Measurements from ENCODE around the gene KIR2DL4. TPM values are rescaled to one million over a fixed set of nuclear protein-coding genes. Genes with fewer than 3 reads are reported as not detected.

Gene KIR2DL4
- total RNA-seq, 1 experiment from 2014 or later, result not detected

DNA sequence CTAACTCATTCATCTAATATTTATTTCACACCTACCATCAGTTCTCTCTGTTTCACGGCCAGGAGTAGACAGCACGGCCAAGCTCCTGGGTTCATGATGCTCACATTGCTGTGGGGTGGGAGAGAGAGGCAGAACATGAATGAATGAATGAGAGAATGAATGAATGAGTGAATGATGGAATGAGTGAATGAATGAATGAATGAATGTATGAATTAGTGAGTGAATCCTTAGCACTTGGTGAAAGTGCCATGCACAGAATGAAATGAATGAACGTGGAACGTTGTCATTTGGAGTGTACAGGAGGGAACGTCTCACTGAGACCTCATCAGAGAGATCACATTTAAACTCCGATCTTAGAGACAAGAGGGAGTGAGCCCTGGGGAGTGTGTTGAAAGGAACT, 11.9 kb upstream of the KIR2DL4 start:
- in situ Hi-C loops (cut with HindIII; ENCODE audit: low pct_unique_long_range_greater_than_20kb, low sequenced_read_pairs) (no loop called here), intact Hi-C loops (cut with micrococcal nuclease; ENCODE audit: unreplicated experiment) (no loop called here)
- H3K36me3 ChIP-seq (ENCODE audit: control insufficient read depth, insufficient read depth, low read length), result no peaks in the 10 kb centered on the region
- no peak overlapping the region for H3K27ac ChIP-seq (ENCODE audit: low read length)
- H3K27me3 ChIP-seq (ENCODE audit: control insufficient read depth, insufficient read depth, low read length), result peaks cover 38% of the 10 kb centered on the region
- H3K4me3 ChIP-seq (ENCODE audit: low read depth in 2 of 2, low read length in 2 of 2), result no peak overlapping the region
- H3K4me1 ChIP-seq (ENCODE audit: control insufficient read depth, insufficient read depth, low read length), result no peaks in the 10 kb centered on the region
- ChIA-PET CTCF (no interaction called here), POLR2A (no interaction called here)
- DNase-seq (ENCODE audit: low read depth, low spot score), result no peak
- no peaks in the 10 kb centered on the region for H3K9me3 ChIP-seq (ENCODE audit: control insufficient read depth, insufficient read depth, low read depth, low read length)
- ATAC-seq, result no peak
- BruUV-seq (replicated peaks), result no TSS peak
- TF ChIP-seq TCF7L2 (IDR thresholded peaks at IDR 0.05; ENCODE audit: low read depth, low read length), result no peak

DNA sequence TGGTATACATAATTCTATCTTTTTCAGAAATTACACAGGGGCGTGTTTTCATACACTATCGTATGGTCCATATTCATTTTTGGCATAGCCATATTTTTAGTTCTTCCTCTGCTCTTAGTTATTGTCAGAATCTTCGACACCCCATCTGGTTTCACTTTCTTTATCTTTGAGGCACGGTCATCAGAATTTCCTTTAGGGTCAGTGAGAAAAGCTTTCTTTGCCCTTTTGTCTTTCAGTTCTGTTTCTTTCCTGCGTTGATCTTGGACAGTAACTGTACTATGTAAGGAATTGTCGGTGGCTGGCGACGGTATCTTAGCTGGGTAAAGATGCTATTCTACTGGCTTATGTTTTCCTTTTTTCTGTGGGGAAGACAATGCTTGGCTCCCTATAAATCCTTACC, 10.6 kb upstream of the KIR2DL4 start:
- TF ChIP-seq SIN3A (IDR thresholded peaks at IDR 0.05; ENCODE audit: borderline replicate concordance, insufficient read depth, low read depth, low read length) (no peak), TCF7L2 (IDR thresholded peaks at IDR 0.05; ENCODE audit: low read depth, low read length) (no peak), POLR2AphosphoS5 (IDR thresholded peaks at IDR 0.05; ENCODE audit: low read depth, low read length) (no peak)
- TF ChIP-seq, protein P1, sequence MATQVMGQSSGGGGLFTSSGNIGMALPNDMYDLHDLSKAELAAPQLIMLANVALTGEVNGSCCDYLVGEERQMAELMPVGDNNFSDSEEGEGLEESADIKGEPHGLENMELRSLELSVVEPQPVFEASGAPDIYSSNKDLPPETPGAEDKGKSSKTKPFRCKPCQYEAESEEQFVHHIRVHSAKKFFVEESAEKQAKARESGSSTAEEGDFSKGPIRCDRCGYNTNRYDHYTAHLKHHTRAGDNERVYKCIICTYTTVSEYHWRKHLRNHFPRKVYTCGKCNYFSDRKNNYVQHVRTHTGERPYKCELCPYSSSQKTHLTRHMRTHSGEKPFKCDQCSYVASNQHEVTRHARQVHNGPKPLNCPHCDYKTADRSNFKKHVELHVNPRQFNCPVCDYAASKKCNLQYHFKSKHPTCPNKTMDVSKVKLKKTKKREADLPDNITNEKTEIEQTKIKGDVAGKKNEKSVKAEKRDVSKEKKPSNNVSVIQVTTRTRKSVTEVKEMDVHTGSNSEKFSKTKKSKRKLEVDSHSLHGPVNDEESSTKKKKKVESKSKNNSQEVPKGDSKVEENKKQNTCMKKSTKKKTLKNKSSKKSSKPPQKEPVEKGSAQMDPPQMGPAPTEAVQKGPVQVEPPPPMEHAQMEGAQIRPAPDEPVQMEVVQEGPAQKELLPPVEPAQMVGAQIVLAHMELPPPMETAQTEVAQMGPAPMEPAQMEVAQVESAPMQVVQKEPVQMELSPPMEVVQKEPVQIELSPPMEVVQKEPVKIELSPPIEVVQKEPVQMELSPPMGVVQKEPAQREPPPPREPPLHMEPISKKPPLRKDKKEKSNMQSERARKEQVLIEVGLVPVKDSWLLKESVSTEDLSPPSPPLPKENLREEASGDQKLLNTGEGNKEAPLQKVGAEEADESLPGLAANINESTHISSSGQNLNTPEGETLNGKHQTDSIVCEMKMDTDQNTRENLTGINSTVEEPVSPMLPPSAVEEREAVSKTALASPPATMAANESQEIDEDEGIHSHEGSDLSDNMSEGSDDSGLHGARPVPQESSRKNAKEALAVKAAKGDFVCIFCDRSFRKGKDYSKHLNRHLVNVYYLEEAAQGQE (IDR thresholded peaks at IDR 0.05; ENCODE audit: insufficient read depth in 1 of 2, low read depth in 2 of 2, low read length in 1 of 2), result no peak
- TF ChIP-seq, protein P2, sequence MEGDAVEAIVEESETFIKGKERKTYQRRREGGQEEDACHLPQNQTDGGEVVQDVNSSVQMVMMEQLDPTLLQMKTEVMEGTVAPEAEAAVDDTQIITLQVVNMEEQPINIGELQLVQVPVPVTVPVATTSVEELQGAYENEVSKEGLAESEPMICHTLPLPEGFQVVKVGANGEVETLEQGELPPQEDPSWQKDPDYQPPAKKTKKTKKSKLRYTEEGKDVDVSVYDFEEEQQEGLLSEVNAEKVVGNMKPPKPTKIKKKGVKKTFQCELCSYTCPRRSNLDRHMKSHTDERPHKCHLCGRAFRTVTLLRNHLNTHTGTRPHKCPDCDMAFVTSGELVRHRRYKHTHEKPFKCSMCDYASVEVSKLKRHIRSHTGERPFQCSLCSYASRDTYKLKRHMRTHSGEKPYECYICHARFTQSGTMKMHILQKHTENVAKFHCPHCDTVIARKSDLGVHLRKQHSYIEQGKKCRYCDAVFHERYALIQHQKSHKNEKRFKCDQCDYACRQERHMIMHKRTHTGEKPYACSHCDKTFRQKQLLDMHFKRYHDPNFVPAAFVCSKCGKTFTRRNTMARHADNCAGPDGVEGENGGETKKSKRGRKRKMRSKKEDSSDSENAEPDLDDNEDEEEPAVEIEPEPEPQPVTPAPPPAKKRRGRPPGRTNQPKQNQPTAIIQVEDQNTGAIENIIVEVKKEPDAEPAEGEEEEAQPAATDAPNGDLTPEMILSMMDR (IDR thresholded peaks at IDR 0.05), result no peak
- intact Hi-C loops (cut with micrococcal nuclease; ENCODE audit: unreplicated experiment) (no loop called here), in situ Hi-C loops (cut with HindIII; ENCODE audit: low pct_unique_long_range_greater_than_20kb, low sequenced_read_pairs) (no loop called here)
- Histone ChIP-seq H3K4me1 (ENCODE audit: control insufficient read depth, insufficient read depth, low read length) (no peaks in the 10 kb centered on the region), H3K9me3 (ENCODE audit: control insufficient read depth, insufficient read depth, low read depth, low read length) (no peaks in the 10 kb centered on the region), H3K4me3 (ENCODE audit: low read depth in 2 of 2, low read length in 2 of 2) (peak overlapping the region; percentile 17 to 43), H3K27me3 (ENCODE audit: control insufficient read depth, insufficient read depth, low read length) (peaks cover 43% of the 10 kb centered on the region), H3K36me3 (ENCODE audit: control insufficient read depth, insufficient read depth, low read length) (no peaks in the 10 kb centered on the region), H3K27ac (ENCODE audit: low read length) (no peak overlapping the region)
- no TSS peak for BruUV-seq (replicated peaks)
- ChIA-PET POLR2A (interaction anchor here (0.6 kb wide), 1 partner anchor 291 kb away, joined by 3 read pairs; no protein-coding TSS in a partner anchor), CTCF (no interaction called here)
- ATAC-seq (peak; percentile 45; the same call in 1 of the 2 replicates), DNase-seq (ENCODE audit: low read depth, low spot score) (no peak)

DNA sequence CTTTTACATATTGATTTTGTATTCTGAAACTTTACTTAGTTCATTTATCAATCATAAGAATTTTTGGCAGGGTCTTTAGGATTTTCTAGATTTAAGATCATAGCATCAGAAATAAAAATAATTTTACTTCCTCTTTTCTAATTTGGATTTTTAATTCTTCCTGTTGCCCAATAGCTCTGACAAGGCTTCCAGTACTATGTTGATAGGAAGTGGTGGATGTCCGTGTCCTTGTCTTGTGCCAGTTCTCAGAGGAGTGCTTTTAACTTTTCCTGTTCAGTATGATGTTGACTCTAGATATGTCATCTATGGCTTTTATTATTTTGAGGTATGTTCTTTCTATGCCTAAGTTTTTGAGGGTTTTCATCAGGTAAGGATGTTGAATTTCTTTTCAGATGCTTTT, 7.7 kb upstream of the KIR2DL4 start:
- ChIA-PET CTCF (no interaction called here), POLR2A (no interaction called here)
- TF ChIP-seq, protein P2 (IDR thresholded peaks at IDR 0.05), result no peak
- no peak for TF ChIP-seq POLR2AphosphoS5 (IDR thresholded peaks at IDR 0.05; ENCODE audit: low read depth, low read length)
- no peak for TF ChIP-seq SIN3A (IDR thresholded peaks at IDR 0.05; ENCODE audit: borderline replicate concordance, insufficient read depth, low read depth, low read length)
- TF ChIP-seq, protein P1 (IDR thresholded peaks at IDR 0.05; ENCODE audit: insufficient read depth in 1 of 2, low read depth in 2 of 2, low read length in 1 of 2), result no peak
- no peak for TF ChIP-seq TCF7L2 (IDR thresholded peaks at IDR 0.05; ENCODE audit: low read depth, low read length)
- Histone ChIP-seq H3K36me3 (ENCODE audit: control insufficient read depth, insufficient read depth, low read length) (no peaks in the 10 kb centered on the region), H3K9me3 (ENCODE audit: control insufficient read depth, insufficient read depth, low read depth, low read length) (no peaks in the 10 kb centered on the region), H3K4me3 (ENCODE audit: low read depth in 2 of 2, low read length in 2 of 2) (no peak overlapping the region), H3K4me1 (ENCODE audit: control insufficient read depth, insufficient read depth, low read length) (no peaks in the 10 kb centered on the region), H3K27me3 (ENCODE audit: control insufficient read depth, insufficient read depth, low read length) (peaks cover 49% of the 10 kb centered on the region), H3K27ac (ENCODE audit: low read length) (no peak overlapping the region)
- DNase-seq (ENCODE audit: low read depth, low spot score) (no peak), ATAC-seq (no peak)
- no TSS peak for BruUV-seq (replicated peaks)
- in situ Hi-C loops (cut with HindIII; ENCODE audit: low pct_unique_long_range_greater_than_20kb, low sequenced_read_pairs) (no loop called here), intact Hi-C loops (cut with micrococcal nuclease; ENCODE audit: unreplicated experiment) (no loop called here)

All from Panc1 (cell line).